Ascending aorta (tissue), 2 donors: ENCODE results near the gene AKT3. TPM values are rescaled to one million over a fixed set of nuclear protein-coding genes. Genes with fewer than 3 reads are reported as not detected.

Source experiments
- DNase-seq, 2 donors: peaks; one replicate each; pipeline ENCODE4 v3.0.0-alpha.2; 2019; ENCODE audit warnings: low spot score in 2 of 2
- H3K27ac ChIP-seq, 2 donors: fragments of 200-600 bp; sonication (generic); one replicate each; pipeline ENCODE4 v1.5.1; 2016 to 2017; ENCODE audit warnings: mild to moderate bottlenecking in 1 of 2
- H3K27me3 ChIP-seq: fragments of 200-600 bp; sonication (generic); one replicate; pipeline ENCODE4 v1.5.1; 2017
- H3K36me3 ChIP-seq, 2 donors: fragments of 200-600 bp; sonication (generic); one replicate each; pipeline ENCODE4 v1.5.1; 2016
- H3K4me1 ChIP-seq, 2 donors: fragments of 200-600 bp; sonication (generic); one replicate each; pipeline ENCODE4 v1.5.1; 2016 to 2017; ENCODE audit warnings: mild to moderate bottlenecking in 1 of 2
- H3K4me3 ChIP-seq, 2 donors: fragments of 200-600 bp; sonication (generic); one replicate each; pipeline ENCODE4 v1.5.1; 2016 to 2017; ENCODE audit warnings: mild to moderate bottlenecking in 1 of 2
- H3K9me3 ChIP-seq, 2 donors: fragments of 200-600 bp; sonication (generic); one replicate each; pipeline ENCODE4 v1.5.1; 2016
- CTCF ChIP-seq, 3 experiments: fragments of 200-600 bp in 2 of 3; fragments of 450-650 bp in 1 of 3; sonication (generic) in 2 of 3; IDR thresholded peaks; one replicate each; pipeline ENCODE4 v1.5.1; 2016 to 2019; ENCODE audit warnings: antibody characterized with exemption in 3 of 3, mild to moderate bottlenecking in 1 of 3, moderate library complexity in 1 of 3
- intact Hi-C: fragments of 100-400 bp; cut with DNase I; formaldehyde crosslinking; loops from one replicate; pipeline ENCODE4 v1.15.1; 2023
- total RNA-seq: library from RNA; depleted of rRNA; stranded (reverse); fragments of >200 nt; gene quantifications from one replicate; pipeline ENCODE4 v1.1.0, GENCODE V29; 2016

The AKT3 gene
- total RNA-seq, 1 donor from 2014 or later, result 38.0 TPM

- intact Hi-C loops, result no loop called here
- no peak for DNase-seq
- Histone ChIP-seq H3K36me3 (peaks cover 10 to 22% of the 10 kb centered on the region in 2 donors), H3K4me1 (no peaks in the 10 kb centered on the region), H3K27me3 (no peaks in the 10 kb centered on the region), H3K9me3 (no peaks in the 10 kb centered on the region), H3K4me3 (no peak overlapping the region), H3K27ac (no peak overlapping the region)
- TF ChIP-seq CTCF (IDR thresholded peaks at IDR 0.05), result no peak
These were observed 290.4 kb downstream of the AKT3 start for GRCh38 chr1:243559575-243560162.

GRCh38 chr1:243558576-243558975 is 291.5 kb downstream of the AKT3 start:
- TF ChIP-seq CTCF (IDR thresholded peaks at IDR 0.05), result no peak
- H3K36me3 ChIP-seq, result peaks cover 10 to 22% of the 10 kb centered on the region in 2 donors
- DNase-seq, result no peak
- no peaks in the 10 kb centered on the region for H3K9me3 ChIP-seq
- H3K27ac ChIP-seq, result no peak overlapping the region
- intact Hi-C loops, result no loop called here
- H3K4me1 ChIP-seq, result no peaks in the 10 kb centered on the region
- no peaks in the 10 kb centered on the region for H3K27me3 ChIP-seq
- no peak overlapping the region for H3K4me3 ChIP-seq

- DNase-seq, result no peak
- no peak overlapping the region for H3K4me3 ChIP-seq
- no peaks in the 10 kb centered on the region for H3K27me3 ChIP-seq
- no peak overlapping the region for H3K27ac ChIP-seq
- intact Hi-C loops, result no loop called here
- no peak for TF ChIP-seq CTCF (IDR thresholded peaks at IDR 0.05)
- no peaks in the 10 kb centered on the region for H3K9me3 ChIP-seq
- no peaks in the 10 kb centered on the region for H3K4me1 ChIP-seq
- peaks cover 10 to 17% of the 10 kb centered on the region in 2 donors for H3K36me3 ChIP-seq
These were observed 292.2 kb downstream of the AKT3 start for GRCh38 chr1:243557866-243558265.

GRCh38 chr1:243554686-243555085 is 295.4 kb downstream of the AKT3 start:
- Histone ChIP-seq H3K4me3 (no peak overlapping the region), H3K9me3 (no peaks in the 10 kb centered on the region), H3K36me3 (peaks cover 0 to 3% of the 10 kb centered on the region in 2 donors), H3K27ac (no peak overlapping the region), H3K4me1 (no peaks in the 10 kb centered on the region), H3K27me3 (no peaks in the 10 kb centered on the region)
- no peak for DNase-seq
- intact Hi-C loops, result no loop called here
- TF ChIP-seq CTCF (IDR thresholded peaks at IDR 0.05), result no peak

GRCh38 chr1:243553090-243553489 is 297.0 kb downstream of the AKT3 start:
- no peak for DNase-seq
- Histone ChIP-seq H3K4me3 (no peak overlapping the region), H3K9me3 (no peaks in the 10 kb centered on the region), H3K4me1 (no peaks in the 10 kb centered on the region), H3K27ac (no peak overlapping the region), H3K36me3 (peaks cover 0 to 5% of the 10 kb centered on the region in 2 donors), H3K27me3 (no peaks in the 10 kb centered on the region)
- TF ChIP-seq CTCF (IDR thresholded peaks at IDR 0.05), result no peak
- intact Hi-C loops, result no loop called here

GRCh38 chr1:243550276-243550675 is 299.8 kb downstream of the AKT3 start:
- intact Hi-C loops, result no loop called here
- DNase-seq, result no peak
- H3K4me3 ChIP-seq, result no peak overlapping the region
- no peaks in the 10 kb centered on the region for H3K27me3 ChIP-seq
- no peak for TF ChIP-seq CTCF (IDR thresholded peaks at IDR 0.05)
- no peak overlapping the region for H3K27ac ChIP-seq
- H3K9me3 ChIP-seq, result no peaks in the 10 kb centered on the region
- H3K36me3 ChIP-seq, result peaks cover 0 to 5% of the 10 kb centered on the region in 2 donors
- H3K4me1 ChIP-seq, result no peaks in the 10 kb centered on the region
